SIG-M5 treated with dmso at 0.1 percent for 504 hours (cell line): Measurements from ENCODE around the gene LNPEP.
"Not testable (repeated sequence)": the region's sequence is repeated elsewhere in the genome, so short reads cannot be mapped to it uniquely, and the experiment has no call there.

Experiments used
- DNase-seq: peaks from one replicate; lab custom pipeline; 2025; ENCODE audit not compliant: unreplicated experiment; lab: John Stamatoyannopoulos, UW

The LNPEP gene

DNA sequence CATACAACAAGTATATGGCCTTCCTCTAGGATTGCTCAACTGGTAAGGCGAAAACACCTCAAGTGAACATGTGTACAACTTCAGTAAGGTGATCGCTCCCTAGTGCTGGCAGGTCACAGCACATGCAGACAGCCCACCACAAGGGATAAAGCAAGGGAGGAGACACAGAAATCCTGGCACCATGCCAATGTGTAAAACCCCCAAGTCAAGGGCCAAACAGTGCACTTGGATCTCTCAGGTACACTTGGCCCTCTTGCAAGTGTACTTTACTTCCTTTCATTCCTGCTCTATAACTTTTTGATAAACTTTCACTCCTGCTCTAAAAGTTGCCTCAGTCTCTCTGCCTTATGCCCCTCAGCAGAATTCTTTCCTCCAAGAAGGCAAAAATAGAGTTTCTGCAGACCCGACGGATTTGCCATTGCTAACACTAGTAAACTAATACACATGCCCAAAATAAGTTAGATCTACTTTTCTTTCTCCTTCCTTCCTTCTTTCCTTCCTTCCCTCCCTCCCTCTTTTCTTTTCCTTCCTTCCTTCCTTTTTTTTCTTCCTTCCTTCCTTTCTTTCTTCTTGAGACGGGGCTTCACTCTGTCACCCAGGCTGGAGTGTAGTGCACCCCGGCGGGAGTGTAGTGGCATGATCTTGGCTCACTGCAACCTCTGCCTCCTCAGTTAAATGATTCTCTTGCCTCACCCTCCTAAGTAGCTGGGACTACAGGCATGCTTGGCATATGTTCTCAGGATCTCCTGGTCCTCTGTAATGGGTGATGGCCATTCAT, 6.8 kb upstream of the LNPEP start:
- DNase-seq = no peak

DNA sequence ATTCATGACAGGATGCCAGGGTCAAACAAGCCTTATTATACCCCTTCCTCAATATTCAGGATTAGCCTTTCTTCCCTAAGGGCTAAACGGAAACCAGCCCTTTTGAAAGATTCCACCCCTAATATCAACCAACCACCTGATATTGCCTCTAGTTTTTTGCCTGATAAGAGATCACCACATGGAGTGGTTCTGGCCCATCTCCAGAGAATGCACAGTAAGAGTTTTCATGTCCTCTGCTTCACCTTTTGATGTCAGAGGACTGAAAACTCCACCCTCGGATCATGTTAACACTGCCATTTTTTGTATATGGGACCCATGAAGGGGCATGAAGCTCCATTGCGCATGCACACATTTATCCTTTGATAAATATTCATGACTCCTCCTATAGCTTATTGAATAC, 5.8 kb upstream of the LNPEP start:
- no peak for DNase-seq

DNA sequence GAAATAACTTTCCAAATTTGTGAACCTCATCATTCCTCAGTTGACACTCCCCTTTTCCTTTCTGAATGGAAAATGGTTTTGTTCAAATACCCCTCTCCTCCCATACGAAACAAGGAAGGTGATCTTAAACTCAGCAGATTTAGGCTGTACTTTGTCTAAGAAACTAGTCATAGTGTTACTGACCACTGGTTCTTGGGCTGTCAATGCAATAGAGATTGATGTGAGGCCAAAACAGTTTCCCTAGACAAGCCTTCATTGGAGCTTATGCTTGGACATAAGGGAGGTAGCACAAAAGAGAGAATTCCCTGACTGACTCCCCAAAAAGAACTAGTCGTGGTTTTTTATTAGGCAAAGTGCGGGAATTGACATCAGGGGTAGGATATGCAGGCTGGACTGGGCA, 5.3 kb upstream of the LNPEP start:
- DNase-seq = no peak

DNA sequence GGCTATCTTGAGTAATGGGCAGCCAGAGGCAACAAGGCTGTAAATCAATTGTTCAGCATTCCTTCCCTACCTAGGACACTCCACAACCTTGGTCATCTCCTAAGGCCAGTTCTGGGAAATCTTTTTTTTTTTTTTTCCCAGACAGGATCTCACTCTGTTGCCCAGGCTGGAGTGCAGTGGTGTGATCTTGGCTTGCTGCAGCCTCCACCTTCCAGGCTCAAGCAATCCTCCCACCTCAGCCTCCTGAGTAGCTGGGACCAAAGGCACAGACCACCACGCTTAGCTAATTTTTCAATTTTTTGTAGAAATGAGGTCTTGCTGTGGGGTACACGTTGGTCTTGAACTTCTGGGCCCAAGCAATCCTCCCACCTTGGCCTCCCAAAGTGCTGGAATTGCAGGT, 4.8 kb upstream of the LNPEP start:
- not testable (repeated sequence) for DNase-seq

DNA sequence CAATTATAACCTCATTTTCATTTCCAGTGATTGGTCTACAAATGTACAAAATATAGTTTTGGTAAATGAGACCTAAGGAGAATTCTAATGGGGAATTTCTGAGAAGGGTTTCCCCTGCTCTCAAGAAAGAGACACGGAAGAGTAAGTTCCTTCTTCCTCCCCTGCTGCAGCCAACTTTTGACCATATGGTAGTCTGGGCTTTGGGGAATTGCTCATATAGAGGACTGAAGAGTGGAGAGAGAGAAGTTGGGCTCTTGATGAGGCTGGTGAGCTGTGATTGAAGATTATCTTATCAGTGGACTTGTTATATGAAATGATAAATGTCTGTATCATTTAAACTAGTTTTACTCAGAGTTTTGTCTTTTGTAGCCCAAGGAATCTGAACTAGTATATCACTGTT, 4.3 kb upstream of the LNPEP start:
- DNase-seq = peak; percentile 21

DNA sequence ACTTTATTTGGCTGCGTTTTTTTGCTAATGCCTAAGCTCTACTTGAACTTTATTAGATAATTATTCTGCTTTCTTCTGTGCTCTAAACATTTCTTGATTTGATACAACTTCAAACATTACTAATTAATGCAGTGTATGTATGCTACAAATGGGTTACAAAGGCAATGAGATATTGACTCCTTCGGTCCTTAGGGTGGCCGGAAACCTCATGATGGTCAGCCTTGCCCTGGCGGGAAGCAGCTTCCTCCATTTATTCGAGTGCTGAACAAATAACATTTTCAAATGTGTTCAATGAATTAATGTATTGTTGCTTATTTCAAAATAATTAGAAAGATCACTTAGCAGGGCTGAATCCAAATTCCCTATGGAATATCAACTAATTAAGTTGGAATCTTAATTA, 3.9 kb upstream of the LNPEP start:
- no peak for DNase-seq

DNA sequence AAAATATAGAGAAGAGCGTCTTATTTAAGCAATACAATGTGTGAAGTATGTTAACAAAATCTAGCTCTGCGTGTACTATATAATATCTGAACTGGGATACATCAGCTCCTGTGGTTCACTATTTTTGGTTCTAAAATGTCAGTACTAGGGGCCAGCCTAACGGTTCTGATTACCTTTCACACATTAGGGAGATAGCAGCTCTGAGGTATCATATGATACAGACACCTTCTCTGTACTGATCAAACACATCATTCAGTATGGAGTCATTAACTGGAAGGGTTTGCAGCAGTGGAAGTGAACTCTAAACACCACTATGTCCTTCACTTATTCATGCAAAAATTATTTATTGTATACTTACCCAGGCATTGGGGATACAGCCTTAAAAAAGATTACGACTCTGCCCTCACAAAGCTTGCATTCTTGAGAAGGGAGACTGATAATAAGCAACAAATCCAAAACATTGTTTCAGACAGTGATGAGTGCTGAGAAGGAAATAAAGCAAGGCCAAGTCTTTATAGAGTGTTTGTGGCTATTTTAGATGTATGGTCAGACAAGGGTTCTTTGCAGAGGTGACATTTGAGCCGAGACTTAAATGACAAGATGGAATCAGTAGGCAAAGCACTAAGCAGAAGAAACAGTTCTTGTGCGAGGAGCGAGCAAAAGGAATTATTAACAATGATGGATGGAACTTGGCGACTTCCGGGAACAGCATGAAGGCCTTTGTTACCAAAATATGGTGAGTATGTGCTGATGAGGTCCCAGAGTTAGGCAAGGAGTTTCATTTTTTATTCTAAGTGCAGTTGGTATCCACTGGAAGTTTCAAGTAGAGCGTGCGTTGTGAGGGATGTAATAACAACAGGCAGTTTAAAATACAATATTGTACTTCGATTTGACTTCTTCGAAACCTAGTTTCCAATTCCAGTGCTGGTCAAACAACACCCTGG, 1.8 kb upstream of the LNPEP start:
- DNase-seq = peak; percentile 75

DNA sequence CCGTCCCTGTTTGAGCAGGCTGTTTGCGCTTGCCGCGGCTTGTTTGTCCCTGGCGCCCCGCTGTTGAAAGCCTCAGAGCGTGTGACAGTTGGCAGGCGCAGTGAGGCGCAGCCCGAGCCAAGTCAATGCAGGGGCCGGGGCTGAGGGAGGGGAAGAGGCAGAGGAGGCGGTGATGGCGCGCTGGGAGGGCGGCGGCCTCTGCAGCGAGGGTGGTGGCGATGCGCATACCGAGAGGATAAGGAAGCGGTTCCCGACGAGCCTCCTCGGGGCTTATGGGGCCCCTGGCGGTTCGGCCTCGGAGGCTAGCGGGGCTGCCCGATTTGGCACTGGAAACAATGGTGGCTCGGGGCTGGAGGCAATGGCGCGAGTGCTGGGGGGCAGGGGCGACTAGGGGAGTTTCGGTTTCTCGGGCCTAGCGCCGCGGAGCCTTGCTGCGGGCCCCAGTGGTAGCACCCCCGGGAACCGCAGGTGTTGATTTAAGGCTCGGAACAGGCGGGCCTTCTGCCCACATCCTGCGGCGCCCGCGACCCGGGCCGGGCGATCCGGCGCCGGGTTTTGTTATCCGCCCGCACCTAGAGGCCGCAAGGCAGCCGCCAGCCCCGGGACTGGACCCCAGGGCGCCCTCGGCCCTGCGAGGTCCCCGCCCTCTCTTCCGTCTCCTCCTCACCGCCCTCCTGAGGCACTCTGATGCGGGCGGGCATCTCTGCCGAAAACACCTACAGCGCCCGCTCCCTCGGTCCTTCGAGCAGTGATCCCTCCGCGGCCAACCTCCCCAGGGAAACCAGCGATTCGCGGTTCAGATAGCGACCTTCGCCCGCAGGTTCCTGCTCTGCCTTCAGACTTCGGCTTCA, 947 bp upstream of the LNPEP start:
- peak; percentile 95 for DNase-seq

DNA sequence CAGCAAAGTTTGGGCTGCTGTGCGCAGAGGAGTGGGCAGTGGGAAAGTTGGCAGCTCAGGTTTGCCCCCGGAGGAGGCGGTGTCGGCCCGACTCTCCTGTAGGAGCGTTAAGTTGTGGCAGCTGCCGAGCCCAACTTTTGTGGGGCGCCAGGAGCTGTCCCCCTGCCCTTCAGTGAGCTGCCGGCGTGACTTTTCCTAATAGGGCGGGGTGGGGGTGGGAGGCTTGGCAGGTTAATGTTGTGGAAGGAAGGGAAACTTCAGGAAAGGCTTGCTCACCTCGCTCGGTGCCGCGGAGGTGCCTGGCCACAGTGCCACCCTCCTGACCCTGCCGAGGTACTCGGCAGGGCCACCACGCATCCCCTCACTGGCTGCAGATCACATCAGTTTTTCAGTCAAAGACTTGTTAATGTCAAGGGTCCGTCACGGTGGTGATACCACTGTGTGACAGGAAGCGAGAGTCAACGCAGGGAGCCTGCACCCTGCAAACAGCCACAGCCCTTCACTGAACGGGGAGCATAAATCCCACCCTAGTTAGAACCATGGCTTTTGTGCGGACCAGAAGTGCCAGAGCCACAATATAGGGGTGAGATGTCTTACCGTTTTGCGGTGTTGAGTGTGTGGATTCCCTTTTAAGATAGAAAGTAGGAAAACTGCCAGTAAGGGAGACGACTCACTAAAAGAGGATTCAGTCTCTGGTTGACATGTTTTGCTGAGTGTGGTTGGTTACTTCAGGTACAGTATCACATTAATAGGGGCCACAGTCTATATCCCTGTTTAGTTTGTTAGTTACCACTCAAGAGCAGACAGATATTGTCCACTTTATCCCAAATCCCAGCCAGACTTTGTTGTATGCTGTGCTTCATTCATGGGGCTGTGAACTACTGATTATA, 796 bp downstream of the LNPEP start:
- DNase-seq = peak; percentile 56

DNA sequence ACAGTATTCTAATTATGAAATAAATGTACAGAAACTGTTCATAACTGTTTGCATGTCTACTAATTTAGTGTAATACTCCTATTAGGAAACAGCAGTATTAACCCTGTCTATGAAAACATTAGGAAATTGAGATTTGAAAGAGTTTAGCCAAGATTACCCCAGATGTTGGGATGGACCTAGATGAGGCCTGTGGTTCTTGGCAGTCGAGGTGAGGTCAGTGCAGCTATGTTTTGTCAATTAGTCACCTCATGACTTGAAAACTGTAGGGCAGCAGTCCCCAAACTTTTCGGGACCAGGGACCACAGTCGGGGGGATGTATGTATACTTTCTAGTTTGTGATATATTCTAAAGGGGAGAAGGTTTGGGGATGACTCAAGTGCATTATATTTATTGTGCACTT, 4.7 kb downstream of the LNPEP start:
- DNase-seq = no peak

DNA sequence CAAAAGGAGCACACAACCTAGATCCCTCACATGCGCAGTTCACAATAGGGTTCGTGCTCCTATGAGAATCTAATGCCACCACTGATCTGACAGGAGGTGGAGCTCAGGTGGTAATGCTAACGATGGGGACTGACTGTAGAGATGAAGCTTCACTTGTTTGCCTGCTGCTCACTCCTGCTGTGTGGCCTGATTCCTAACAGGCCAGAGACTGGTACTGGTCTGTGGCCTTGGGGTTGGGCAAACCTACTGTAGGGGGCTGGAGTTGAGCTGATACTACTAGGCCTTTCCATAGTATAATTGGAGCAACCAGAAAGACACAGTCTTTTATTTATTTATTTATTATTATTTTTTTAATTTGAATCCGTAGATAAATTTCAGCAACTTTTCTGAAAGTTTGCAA, 5.3 kb downstream of the LNPEP start:
- DNase-seq = no peak

DNA sequence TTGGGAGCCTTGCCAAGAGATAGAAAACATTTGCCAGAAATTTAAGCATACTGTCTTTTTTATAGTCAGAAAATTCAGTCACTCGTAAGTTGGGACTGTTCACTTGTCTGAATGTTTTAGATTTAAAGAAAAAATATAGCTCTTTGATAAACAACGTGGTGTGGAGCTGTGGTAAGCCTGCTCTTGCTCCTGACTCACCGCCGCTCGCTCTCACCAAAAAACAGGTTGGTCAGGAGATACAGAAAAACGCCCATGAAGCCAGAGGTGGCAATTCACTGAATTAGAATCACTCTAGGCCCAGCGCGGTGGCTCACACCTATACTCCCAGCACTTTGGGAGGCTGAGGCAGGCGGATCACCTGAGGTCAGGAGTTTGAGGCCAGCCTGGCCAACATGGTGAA, 6.2 kb downstream of the LNPEP start:
- DNase-seq = no peak

DNA sequence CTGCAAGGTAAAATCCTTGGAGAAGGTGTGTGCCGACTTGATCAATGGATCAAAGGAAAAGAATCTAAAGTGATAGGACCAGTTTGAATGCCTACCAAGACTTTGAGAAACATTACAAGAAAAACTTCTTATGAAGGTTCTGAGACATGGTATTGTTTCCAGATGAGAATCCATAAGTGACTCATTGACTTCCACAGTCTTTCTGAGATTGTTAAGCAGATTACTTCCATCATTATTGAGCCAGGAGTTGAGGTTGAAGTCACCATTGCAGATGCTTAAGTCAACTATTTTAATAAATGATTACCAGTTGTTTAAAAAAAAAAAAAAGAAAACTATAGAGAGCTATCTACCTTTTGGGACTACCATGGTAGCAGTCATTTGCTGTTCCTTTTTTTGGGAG, 7.0 kb downstream of the LNPEP start:
- DNase-seq = no peak

DNA sequence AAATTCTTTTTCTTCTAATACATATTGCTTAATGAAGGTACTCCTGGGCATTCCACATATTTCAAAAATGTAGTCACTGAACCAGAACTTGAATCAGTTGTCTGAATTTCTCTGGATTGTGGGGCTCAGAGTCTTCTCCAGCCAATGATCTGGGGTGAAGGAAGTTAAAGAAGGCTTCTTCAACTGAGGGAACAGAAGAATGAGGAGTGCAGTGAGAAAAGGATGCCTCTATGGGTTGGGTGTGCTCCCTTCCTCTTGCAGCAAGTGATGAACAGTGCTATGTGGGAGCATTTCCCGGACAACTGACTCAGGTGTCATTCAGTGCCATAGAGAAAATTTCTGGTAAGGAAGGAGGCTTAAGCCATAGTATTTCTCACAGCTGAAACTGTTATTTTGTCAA, 7.9 kb downstream of the LNPEP start:
- no peak for DNase-seq

DNA sequence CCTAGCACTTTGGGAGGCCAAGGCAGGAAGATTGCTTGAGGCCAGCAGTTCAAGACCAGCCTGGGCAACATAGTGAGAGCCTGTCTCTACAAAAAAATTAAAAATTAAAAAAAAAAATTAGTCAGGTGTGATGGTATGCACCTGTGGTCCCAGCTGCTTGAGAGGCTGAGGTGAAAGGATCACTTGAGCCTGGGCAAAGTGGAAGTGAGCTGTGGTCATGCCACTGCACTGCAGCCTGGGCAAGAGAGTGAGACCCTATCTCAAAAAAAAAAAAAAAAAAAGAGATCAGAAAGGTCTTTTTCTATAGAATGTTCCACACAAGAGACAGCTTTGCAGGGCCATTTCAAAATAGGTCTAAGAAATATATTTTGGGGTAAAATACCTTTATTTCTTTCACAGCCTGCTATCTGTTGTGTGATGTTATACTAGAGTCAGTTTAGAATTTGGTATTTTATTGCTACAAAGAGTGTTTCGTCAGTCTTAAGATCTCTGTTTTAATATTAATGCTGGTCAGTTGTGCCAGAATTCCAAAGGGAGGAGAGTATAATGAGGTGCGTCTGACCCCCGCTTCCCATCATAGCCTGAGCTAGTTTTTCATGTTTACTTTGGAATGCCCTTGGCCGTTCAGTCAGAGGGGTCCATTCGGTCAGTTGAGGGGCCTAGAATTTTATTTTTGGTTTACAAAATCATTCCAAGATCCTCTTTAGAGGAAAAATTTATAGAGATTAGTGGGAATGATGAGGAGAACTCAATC, 9.4 kb downstream of the LNPEP start:
- no peak for DNase-seq

DNA sequence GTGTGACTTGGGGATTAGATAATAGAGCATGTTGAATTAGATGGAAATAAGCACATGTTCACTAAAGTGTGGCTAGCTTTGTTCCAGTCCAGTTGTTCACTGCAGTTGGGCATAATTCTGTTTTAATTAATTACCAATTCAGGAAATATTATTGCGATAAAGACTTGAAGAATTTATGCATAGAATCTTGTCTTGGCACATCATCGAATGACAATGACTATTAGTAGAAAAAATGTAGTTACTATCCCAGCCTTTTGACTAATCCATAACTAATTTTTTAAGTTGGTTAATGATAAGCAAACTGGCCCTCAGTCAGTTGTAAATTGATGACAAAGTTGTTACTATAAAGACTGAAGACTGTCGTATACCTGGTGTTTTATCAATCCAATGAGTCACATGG, 10.5 kb downstream of the LNPEP start:
- DNase-seq = no peak

DNA sequence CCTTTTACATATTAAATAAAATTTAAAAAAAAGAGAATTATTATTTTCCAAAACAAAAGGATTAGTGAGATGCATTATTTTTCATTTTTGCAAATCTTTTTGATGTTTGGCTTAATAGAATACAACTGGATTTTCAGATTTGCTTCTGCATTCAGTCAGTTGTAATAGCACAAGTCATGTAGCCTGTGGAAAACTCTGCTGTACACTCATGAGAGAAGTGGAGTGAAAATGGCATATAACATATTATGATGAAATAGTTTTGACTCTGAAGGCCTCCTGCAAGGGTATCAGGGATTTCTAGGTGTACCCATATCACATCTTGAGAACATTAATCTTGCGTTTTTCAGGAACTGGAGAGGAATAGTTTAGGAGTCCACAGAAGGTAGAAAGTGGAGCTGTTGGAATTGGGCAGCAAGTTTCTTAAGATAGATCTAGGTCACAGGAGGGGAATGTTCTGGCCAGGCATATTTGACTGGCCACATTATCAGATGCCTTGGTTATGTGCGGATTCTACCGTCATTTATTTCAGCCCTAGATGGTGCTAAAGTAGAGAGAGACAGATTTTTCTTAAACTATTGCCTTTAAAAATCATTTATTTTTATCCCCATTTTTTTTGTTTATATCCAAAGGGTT, 16.4 kb downstream of the LNPEP start:
- DNase-seq = no peak

DNA sequence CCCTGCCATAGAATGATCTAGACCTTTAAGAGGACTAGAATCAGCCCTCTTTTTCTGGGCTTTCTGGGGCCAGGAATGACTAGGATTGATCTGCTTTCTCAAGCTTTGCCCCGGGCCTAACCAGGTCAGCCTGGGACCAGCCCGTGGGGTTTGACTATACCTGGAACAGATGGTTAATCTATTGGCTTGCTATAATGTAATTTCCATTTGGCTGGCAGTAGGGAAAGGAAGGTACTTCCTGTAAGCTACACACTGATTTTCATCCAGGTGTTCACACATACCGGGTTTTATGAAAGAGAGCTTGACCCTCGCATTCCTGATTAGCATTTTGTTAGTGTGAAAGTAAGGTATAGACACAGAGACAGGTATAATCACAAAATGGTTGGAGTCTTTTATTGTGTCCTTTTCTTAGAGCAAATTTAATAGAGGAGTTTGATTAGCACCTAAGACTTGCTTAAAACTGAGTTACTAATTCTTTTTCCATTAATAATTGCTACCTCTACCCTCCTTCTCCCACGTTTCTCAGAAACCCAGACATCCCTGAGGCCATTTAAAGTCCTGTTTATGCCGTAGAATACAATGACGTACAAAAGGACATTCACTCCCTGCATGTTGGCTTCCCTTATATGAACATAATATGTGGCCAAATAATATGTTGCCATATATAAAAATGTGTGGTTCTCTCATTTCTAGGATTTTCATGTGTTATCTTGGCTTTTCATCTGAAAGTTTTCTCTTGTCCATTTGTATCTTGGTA, 17.3 kb downstream of the LNPEP start:
- DNase-seq = no peak
